Astrocyte of the hippocampus (primary cell): ENCODE measurements around the gene MTNR1B.

ENCODE experiments used
- DNase-seq: peaks from one replicate; pipeline ENCODE4 v3.0.0; 2011; ENCODE audit warnings: low read depth, low spot score

The MTNR1B gene

DNA sequence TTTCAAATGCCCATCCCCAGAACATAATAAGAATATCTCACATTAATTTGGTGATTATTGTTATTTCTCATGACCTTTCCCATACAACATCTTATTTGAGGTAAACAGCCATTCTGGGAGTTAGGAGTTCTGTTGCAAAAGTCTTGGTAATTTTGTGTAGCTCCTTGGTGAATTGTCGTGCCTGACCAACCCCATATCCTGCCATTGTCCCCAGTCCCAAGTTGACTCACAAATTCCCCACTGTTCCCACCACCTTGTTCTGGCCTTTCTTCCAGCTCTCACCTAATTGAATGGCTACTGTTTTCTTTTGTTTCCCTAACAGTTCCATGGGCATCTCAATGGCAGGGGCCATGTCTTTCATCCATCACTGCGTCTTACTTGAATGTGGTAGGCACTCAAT lies 8.0 kb downstream of the MTNR1B start:
- no peak for DNase-seq

- DNase-seq, result peak; percentile 39
Measured at GRCh38 chr11:92978271-92979111, 9.0 kb downstream of the MTNR1B start.

- DNase-seq, result peak; percentile 46
Measured at GRCh38 chr11:92979176-92979575, 9.7 kb downstream of the MTNR1B start.

- no peak for DNase-seq
Measured at GRCh38 chr11:92980312-92980711, 10.9 kb downstream of the MTNR1B start.

GRCh38 chr11:92981508-92982043 lies 12.1 kb downstream of the MTNR1B start:
- DNase-seq, result no peak

DNA sequence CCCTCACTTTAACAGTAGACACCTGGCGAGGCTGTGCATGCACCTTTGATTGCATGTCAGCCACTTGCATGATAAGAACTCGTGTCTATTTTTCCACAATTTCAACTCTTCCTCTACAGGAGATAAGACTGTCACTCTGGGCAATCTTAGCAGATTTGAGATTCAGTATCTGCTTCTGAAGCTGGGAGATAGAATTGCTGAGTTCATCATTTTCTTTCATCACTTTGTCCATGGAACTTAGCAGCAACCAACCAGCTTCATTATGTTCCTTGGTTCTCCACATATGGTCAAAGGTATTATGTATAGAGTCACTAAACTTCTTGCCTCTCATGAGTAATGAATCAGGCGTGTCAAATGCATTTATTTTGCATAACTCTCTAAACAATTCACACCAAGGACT lies 17.1 kb downstream of the MTNR1B start:
- no peak for DNase-seq

- DNase-seq, result no peak
Measured at GRCh38 chr11:92993004-92993403, 23.6 kb downstream of the MTNR1B start.

- DNase-seq, result peak; percentile 64
Measured at GRCh38 chr11:93000511-93001476, 31.3 kb downstream of the MTNR1B start.

DNA sequence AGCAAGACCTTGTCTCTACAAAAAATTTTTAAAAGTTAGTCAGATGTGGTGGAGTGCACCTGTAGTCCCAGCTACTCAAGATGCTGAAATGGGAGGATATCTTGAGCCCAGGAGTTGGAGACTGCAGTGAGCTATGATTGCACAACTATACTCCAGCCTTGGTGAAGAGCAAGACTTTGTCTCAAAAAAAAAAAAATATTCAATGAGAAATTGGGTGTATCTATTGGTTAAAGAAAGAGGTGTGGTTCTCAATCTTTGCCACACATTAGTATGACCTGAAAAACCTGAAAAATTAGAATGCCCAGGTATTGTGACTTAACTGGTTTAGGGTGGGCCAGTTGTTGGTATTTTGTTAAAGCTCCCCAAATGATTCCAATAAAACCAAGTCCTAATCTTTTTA lies 32.4 kb downstream of the MTNR1B start:
- DNase-seq, result no peak

GRCh38 chr11:93002380-93002779 lies 32.9 kb downstream of the MTNR1B start:
- DNase-seq, result no peak

- DNase-seq, result peak; percentile 20
Measured at GRCh38 chr11:93005239-93005638, 35.8 kb downstream of the MTNR1B start.

- no peak for DNase-seq
Measured at GRCh38 chr11:93013646-93014045, 44.2 kb downstream of the MTNR1B start.

DNA sequence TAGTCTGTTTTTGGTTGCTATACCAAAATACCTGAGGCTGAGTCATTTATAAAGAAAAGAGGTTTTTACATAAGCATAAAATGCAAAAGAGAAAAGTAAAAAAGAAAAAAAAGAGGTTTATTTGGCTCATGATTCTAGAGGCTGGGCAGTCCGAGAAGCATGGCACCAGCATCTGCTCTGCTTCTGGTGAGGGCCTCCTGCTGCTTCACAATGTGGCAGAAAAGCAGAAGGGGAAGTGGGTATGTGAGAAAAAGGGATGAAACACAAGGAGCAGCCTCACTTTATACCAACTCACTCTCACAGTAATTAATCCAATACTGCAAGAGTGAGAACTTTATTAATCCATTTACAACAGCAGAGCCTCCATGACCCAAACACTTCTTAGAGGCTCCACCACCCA lies 47.1 kb downstream of the MTNR1B start:
- DNase-seq, result no peak

DNA sequence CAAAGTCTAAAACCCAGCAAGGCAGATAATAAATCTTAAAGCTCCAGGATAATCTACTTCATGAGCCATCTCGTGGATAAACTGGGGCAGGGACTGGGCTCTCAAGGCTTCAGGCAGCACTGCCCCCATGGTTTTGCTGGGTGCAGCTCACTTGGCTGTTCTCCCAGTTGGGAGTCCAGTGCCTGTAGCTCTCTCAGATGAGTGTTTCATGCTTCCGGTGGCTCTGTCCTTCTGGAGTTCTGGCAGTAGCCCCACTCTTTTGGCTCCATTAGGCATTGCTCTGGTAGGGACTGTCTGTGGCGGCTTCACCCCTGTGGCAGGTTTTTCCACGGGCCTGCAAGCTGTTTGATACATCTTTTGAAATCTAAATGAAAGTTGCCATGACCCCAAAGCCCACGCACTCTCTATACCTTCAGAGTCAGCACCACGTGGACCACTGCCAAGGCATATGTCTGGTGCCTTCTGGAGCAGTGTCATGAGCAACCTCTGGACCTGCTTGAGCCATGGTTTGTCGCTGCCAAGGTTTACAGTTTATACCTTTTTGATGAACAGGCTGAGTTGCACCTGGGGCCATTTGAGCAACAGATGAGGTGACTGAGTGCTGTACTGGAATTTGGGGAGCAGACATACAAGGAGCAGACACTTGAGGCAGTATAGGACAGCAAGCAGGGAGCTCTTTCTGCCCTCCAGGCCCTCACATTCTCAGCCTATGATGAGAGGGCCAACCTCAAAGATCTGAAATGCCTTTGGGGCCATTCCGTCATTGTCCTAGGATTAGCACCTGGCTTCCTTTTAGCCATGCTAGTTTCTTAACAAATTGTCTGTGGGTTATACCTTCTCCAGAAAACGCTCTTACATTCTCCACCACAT lies 48.6 kb downstream of the MTNR1B start:
- DNase-seq, result no peak

DNA sequence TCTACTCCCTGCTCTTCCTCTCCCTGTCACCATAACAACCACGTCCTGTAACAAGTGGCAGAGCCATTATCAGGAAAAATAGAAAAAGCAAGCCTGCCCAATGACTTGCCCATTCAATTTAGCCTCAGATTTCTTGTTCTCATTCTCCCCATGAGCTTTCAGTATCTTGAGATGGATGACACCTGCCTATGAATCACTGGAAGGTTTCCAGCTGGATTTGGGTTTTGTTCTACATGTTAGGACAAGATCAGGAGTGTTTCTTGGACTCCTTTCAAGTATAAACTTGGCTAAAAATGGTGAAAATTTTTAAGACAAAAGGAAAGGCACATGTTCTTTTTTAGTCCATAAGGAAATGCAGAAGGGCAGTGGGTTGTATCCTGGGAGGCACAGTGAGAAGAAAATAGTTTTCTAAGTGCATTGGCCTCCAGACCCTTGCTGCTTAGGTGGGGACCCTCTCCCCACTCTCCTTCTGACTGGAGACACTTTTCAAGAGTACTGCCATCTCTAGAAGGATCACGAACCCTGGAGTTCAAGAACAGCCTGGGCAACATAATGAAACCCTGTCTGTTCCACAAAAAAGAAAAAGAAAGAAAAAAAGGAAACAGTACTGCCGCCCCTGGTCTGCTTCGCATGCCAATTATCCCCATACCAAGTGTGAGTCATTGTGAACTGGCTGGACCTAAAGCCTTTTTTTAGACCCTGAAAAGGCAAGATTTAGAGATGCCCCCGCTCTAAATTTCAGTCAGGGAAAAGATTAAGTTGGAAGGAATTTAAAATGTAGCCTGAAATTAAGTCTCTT lies 51.0 kb downstream of the MTNR1B start:
- DNase-seq, result peak; percentile 78

- peak; percentile 64 for DNase-seq
Measured at GRCh38 chr11:93024369-93024768, 54.9 kb downstream of the MTNR1B start.

- DNase-seq, result no peak
Measured at GRCh38 chr11:93025558-93026255, 56.3 kb downstream of the MTNR1B start.

DNA sequence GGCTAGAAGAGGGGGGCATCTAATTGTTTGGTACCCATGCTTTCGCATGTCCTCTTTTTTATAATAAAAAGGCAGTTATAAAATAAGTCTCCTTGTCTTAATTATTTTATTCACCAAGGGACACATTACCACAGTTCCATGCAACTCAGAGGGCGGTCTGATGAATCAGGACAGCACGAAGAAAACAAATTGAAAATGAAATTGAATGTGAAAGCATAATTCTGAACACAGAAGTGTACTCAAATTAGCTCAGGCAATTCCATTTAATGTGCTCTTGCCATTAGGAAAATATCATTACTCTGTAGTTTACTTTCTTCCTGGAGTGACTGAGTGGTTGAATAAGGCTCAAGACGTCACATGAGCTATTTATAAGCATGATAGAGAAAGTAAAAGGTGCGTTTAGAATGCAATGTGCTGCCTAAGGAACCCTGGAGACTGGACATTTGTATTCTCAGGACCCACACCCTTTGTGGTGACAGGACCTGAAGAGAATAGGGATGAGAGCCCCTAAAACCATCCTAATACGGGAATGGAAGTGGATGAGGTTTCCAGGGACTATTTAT lies 59.6 kb downstream of the MTNR1B start:
- DNase-seq, result no peak

DNA sequence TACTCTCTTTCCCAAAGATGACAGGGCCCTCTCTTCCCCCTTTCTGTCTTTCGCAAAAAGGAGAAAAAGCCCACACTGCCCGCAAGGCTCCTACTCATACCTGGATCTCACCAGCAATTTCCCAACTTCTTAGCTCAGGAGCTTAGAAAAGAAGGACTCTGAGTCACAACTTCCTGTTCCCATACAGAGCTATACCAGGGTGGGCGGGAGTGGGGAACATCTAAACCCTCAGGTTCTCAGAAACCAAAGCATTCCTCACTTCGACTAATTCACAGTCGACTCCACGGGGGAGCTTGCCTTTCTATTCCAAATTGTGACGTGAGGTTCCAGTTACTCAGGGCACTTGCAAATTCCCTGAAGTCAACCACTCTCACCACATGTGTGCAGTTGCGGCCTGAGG lies 61.9 kb downstream of the MTNR1B start:
- DNase-seq, result peak; percentile 86
